ACC112 (cell line): ENCODE data around the gene HORMAD2.
A peak's percentile ranks its signal among the peaks of the same experiment; 100 is the strongest.

Source experiments
- H2AFZ ChIP-seq: fragments of 200-600 bp; sonication (generic); one replicate; pipeline ENCODE4 v1.6.0; 2017; ENCODE audit warnings: antibody characterized with exemption, low read length; ENCODE audit not compliant: unreplicated experiment
- H3K27ac ChIP-seq: fragments of 200-600 bp; sonication (generic); 2 replicates; pipeline ENCODE4 v1.5.1; 2014; ENCODE audit warnings: low read depth, mild to moderate bottlenecking, antibody characterized with exemption, low read length, moderate library complexity
- H3K27me3 ChIP-seq: fragments of 200-600 bp; sonication (generic); 2 replicates; pipeline ENCODE4 v1.6.1; 2014; ENCODE audit warnings: mild to moderate bottlenecking, antibody characterized with exemption, low read length, moderate library complexity, mixed read lengths; ENCODE audit not compliant: insufficient read depth
- H3K36me3 ChIP-seq: fragments of 200-600 bp; sonication (generic); 2 replicates; pipeline ENCODE4 v1.6.1; 2016; ENCODE audit warnings: mild to moderate bottlenecking, antibody characterized with exemption, low read length, moderate library complexity, mixed read lengths; ENCODE audit not compliant: insufficient read depth
- H3K4me1 ChIP-seq: fragments of 200-600 bp; sonication (generic); one replicate; pipeline ENCODE4 v1.6.1; 2016; ENCODE audit warnings: low read length, mixed read lengths; ENCODE audit not compliant: insufficient read depth, unreplicated experiment, control insufficient read depth
- H3K4me3 ChIP-seq: fragments of 200-600 bp; sonication (generic); 2 replicates; pipeline ENCODE4 v1.5.1; 2014; ENCODE audit warnings: mild to moderate bottlenecking, low read depth, low read length
- H3K79me2 ChIP-seq: fragments of 200-600 bp; sonication (generic); one replicate; pipeline ENCODE4 v1.6.0; 2016; ENCODE audit warnings: low read length; ENCODE audit not compliant: control insufficient read depth, unreplicated experiment, insufficient read depth

The HORMAD2 gene

GRCh38 chr22:30187529-30188407, 107.5 kb downstream of the HORMAD2 start:
- Histone ChIP-seq H3K27ac (no peak overlapping the region), H3K36me3 (no peaks in the 10 kb centered on the region), H3K27me3 (no peaks in the 10 kb centered on the region), H3K4me1 (peaks cover 9% of the 10 kb centered on the region), H3K79me2 (no peaks in the 10 kb centered on the region), H2AFZ (no peak overlapping the region), H3K4me3 (no peak overlapping the region)

GRCh38 chr22:30188911-30189310, 108.6 kb downstream of the HORMAD2 start:
- Histone ChIP-seq H3K4me3 (no peak overlapping the region), H3K36me3 (no peaks in the 10 kb centered on the region), H3K4me1 (peaks cover 10% of the 10 kb centered on the region), H3K79me2 (no peaks in the 10 kb centered on the region), H3K27me3 (no peaks in the 10 kb centered on the region), H2AFZ (no peak overlapping the region), H3K27ac (no peak overlapping the region)

GRCh38 chr22:30190574-30190973, 110.3 kb downstream of the HORMAD2 start:
- H2AFZ ChIP-seq = no peak overlapping the region
- no peak overlapping the region for H3K4me3 ChIP-seq
- H3K79me2 ChIP-seq = no peaks in the 10 kb centered on the region
- peaks cover 26% of the 10 kb centered on the region for H3K4me1 ChIP-seq
- H3K27ac ChIP-seq = no peak overlapping the region
- no peaks in the 10 kb centered on the region for H3K27me3 ChIP-seq
- no peaks in the 10 kb centered on the region for H3K36me3 ChIP-seq

- Histone ChIP-seq H3K79me2 (no peaks in the 10 kb centered on the region), H3K4me1 (peaks cover 29% of the 10 kb centered on the region), H2AFZ (no peak overlapping the region), H3K27ac (no peak overlapping the region), H3K36me3 (no peaks in the 10 kb centered on the region), H3K4me3 (no peak overlapping the region), H3K27me3 (no peaks in the 10 kb centered on the region)
These were observed 110.9 kb downstream of the HORMAD2 start for GRCh38 chr22:30191040-30191701.

GRCh38 chr22:30192427-30192826, 112.2 kb downstream of the HORMAD2 start:
- no peaks in the 10 kb centered on the region for H3K79me2 ChIP-seq
- no peaks in the 10 kb centered on the region for H3K36me3 ChIP-seq
- H3K4me1 ChIP-seq = peaks cover 39% of the 10 kb centered on the region
- no peak overlapping the region for H3K27ac ChIP-seq
- H3K27me3 ChIP-seq = no peaks in the 10 kb centered on the region
- no peak overlapping the region for H3K4me3 ChIP-seq
- H2AFZ ChIP-seq = no peak overlapping the region

GRCh38 chr22:30193031-30193775, 112.9 kb downstream of the HORMAD2 start:
- no peaks in the 10 kb centered on the region for H3K36me3 ChIP-seq
- H3K79me2 ChIP-seq = no peaks in the 10 kb centered on the region
- no peak overlapping the region for H2AFZ ChIP-seq
- peaks cover 45% of the 10 kb centered on the region for H3K4me1 ChIP-seq
- H3K27ac ChIP-seq = peak overlapping the region; percentile 100
- H3K27me3 ChIP-seq = no peaks in the 10 kb centered on the region
- no peak overlapping the region for H3K4me3 ChIP-seq

- peak overlapping the region; percentile 55 for H3K4me3 ChIP-seq
- no peaks in the 10 kb centered on the region for H3K79me2 ChIP-seq
- no peaks in the 10 kb centered on the region for H3K27me3 ChIP-seq
- no peak overlapping the region for H2AFZ ChIP-seq
- peaks cover 51% of the 10 kb centered on the region for H3K4me1 ChIP-seq
- peak overlapping the region; percentile 100 for H3K27ac ChIP-seq
- H3K36me3 ChIP-seq = no peaks in the 10 kb centered on the region
These were observed 115.2 kb downstream of the HORMAD2 start for GRCh38 chr22:30195245-30196140.

- Histone ChIP-seq H3K79me2 (no peaks in the 10 kb centered on the region), H3K4me1 (peaks cover 51% of the 10 kb centered on the region), H3K27me3 (no peaks in the 10 kb centered on the region), H2AFZ (no peak overlapping the region), H3K27ac (peak overlapping the region; percentile 100), H3K4me3 (peak overlapping the region; percentile 55; the same call in 1 of the 2 replicates), H3K36me3 (no peaks in the 10 kb centered on the region)
These were observed 116.0 kb downstream of the HORMAD2 start for GRCh38 chr22:30196141-30196879.

GRCh38 chr22:30196880-30197336, 116.6 kb downstream of the HORMAD2 start:
- peak overlapping the region; percentile 100 for H3K27ac ChIP-seq
- no peak overlapping the region for H2AFZ ChIP-seq
- no peaks in the 10 kb centered on the region for H3K36me3 ChIP-seq
- H3K4me1 ChIP-seq = peaks cover 51% of the 10 kb centered on the region
- H3K27me3 ChIP-seq = no peaks in the 10 kb centered on the region
- no peaks in the 10 kb centered on the region for H3K79me2 ChIP-seq
- H3K4me3 ChIP-seq = peak overlapping the region; percentile 12; the same call in 1 of the 2 replicates
